Measurements from ENCODE around the gene LPA. TPM values are rescaled to one million over a fixed set of nuclear protein-coding genes. Genes with fewer than 3 reads are reported as not detected.

Gene LPA
- total and polyA plus RNA-seq, 2 of the 8 experiments (the other 6 are each of a cell fraction or from before 2014, with no cell fraction given), result 0.39 TPM; not detected in 1

DNA sequence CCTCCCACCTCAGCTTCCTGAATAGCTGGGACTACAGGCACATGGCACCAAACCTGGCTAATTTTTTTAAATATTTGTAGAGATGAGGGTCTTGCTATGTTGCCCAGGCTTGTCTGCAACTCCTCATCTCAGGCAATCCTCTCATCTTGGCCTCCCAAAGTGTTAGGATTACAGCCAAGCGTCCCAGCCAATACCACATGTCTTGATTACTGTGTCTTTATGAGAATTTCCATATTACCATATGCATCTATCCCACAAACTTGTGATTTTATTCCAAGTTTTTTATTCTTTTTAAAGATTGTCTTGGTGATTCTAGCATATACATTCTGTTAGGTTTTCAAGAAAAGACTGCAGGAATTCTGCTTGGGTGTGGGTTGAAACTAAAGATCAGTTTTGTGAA lies 82.7 kb downstream of the LPA start:
- H4K91ac ChIP-seq (replicated peaks; ENCODE audit: insufficient read length, low read length), result no peak overlapping the region
- no peak overlapping the region for H2AFZ ChIP-seq (ENCODE audit: low read length)
- no peak overlapping the region for H2BK20ac ChIP-seq (ENCODE audit: low read length)
- no peak overlapping the region for H3K4ac ChIP-seq (replicated peaks; ENCODE audit: insufficient read length, low read depth, low read length)
- H4K8ac ChIP-seq (ENCODE audit: extremely low read depth, insufficient read depth, low read length), result no peak overlapping the region
- no peak overlapping the region for H3K4me2 ChIP-seq (ENCODE audit: insufficient read depth in 1 of 2, low read depth in 2 of 2, low read length in 2 of 2)
- no peaks in the 10 kb centered on the region for H3K79me1 ChIP-seq (ENCODE audit: low read depth, low read length)
- peaks cover 49 to 64% of the 10 kb centered on the region in 2 experiments for H3K9me3 ChIP-seq (ENCODE audit: insufficient read depth in 2 of 2, low read depth in 1 of 2, low read length in 1 of 2)
- H3K14ac ChIP-seq (ENCODE audit: insufficient read length), result no peak overlapping the region
- H4K5ac ChIP-seq (ENCODE audit: insufficient read length, low read depth, low read length), result no peak overlapping the region
- no peak overlapping the region for H2BK5ac ChIP-seq (ENCODE audit: low read depth, low read length)
- ChIA-PET POLR2A (ENCODE audit: partially characterized antibody) (no interaction called here), CTCF (ENCODE audit: partially characterized antibody) (no interaction called here)
- H3K79me2 ChIP-seq (ENCODE audit: control insufficient read depth in 1 of 2, insufficient read depth in 2 of 2, low read length in 2 of 2), result no peaks in the 10 kb centered on the region
- H3K4me3 ChIP-seq (ENCODE audit: extremely low read depth in 1 of 4, insufficient read depth in 2 of 4, low read depth in 3 of 4, low read length in 4 of 4), result no peak overlapping the region
- H3K56ac ChIP-seq (replicated peaks; ENCODE audit: insufficient read length, low read depth, low read length), result no peak overlapping the region
- H2BK120ac ChIP-seq (replicated peaks; ENCODE audit: low read depth, low read length), result no peak overlapping the region
- H3K23ac ChIP-seq (ENCODE audit: insufficient read length), result no peak overlapping the region
- no peaks in the 10 kb centered on the region for H3K23me2 ChIP-seq (ENCODE audit: low read depth, low read length)
- no peak overlapping the region for H2BK12ac ChIP-seq (ENCODE audit: low read depth, low read length)
- 30% methylated on average over 1 of the region's 1 CpG; no CpG with 5 or more reads in 1 of the 2 experiments for WGBS, 2 experiments (ENCODE audit: extremely low coverage in 1 of 2, insufficient coverage in 1 of 2, insufficient read length in 1 of 2, insufficient replicate concordance in 2 of 2, low coverage in 1 of 2, low lambda C conversion rate in 2 of 2, missing lambda C conversion rate in 1 of 2)
- H3K27ac ChIP-seq (ENCODE audit: low read depth, low read length), result no peak overlapping the region
- no peaks in the 10 kb centered on the region for H4K20me1 ChIP-seq (replicated peaks in 1 of 2; ENCODE audit: control insufficient read depth in 1 of 2, insufficient read depth in 2 of 2, low read length in 2 of 2)
- H2BK15ac ChIP-seq (ENCODE audit: low read length), result no peak overlapping the region
- FAIRE-seq (no peak), DNase-seq (ENCODE audit: low read depth in 1 of 2, low spot score in 2 of 2) (no peak)
- no peaks in the 10 kb centered on the region for H3K36me3 ChIP-seq (ENCODE audit: control insufficient read depth in 2 of 4, insufficient read depth in 4 of 4, low read length in 3 of 4)
- no peak overlapping the region for H3K9ac ChIP-seq (replicated peaks in 1 of 4; ENCODE audit: extremely low read depth in 1 of 4, low read depth in 3 of 4, low read length in 3 of 4)
- H3K27me3 ChIP-seq (replicated peaks in 1 of 4; ENCODE audit: control insufficient read depth in 3 of 4, extremely low read depth in 1 of 4, insufficient read depth in 3 of 4, low read length in 3 of 4), result no peaks in the 10 kb centered on the region
- H2AK5ac ChIP-seq (ENCODE audit: low read depth, low read length), result no peak overlapping the region
- no peak overlapping the region for H3K18ac ChIP-seq (ENCODE audit: extremely low read depth, low read length)
- H3K4me1 ChIP-seq (replicated peaks in 1 of 4; ENCODE audit: control insufficient read depth in 3 of 4, insufficient read depth in 4 of 4, low read length in 3 of 4), result no peaks in the 10 kb centered on the region
- TF ChIP-seq, protein P1, sequence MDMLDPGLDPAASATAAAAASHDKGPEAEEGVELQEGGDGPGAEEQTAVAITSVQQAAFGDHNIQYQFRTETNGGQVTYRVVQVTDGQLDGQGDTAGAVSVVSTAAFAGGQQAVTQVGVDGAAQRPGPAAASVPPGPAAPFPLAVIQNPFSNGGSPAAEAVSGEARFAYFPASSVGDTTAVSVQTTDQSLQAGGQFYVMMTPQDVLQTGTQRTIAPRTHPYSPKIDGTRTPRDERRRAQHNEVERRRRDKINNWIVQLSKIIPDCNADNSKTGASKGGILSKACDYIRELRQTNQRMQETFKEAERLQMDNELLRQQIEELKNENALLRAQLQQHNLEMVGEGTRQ (IDR thresholded peaks at IDR 0.05; ENCODE audit: low read length), result no peak
- TF ChIP-seq, protein P2, sequence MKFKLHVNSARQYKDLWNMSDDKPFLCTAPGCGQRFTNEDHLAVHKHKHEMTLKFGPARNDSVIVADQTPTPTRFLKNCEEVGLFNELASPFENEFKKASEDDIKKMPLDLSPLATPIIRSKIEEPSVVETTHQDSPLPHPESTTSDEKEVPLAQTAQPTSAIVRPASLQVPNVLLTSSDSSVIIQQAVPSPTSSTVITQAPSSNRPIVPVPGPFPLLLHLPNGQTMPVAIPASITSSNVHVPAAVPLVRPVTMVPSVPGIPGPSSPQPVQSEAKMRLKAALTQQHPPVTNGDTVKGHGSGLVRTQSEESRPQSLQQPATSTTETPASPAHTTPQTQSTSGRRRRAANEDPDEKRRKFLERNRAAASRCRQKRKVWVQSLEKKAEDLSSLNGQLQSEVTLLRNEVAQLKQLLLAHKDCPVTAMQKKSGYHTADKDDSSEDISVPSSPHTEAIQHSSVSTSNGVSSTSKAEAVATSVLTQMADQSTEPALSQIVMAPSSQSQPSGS (IDR thresholded peaks at IDR 0.05; ENCODE audit: low read length), result no peak
- TF ChIP-seq CHD1 (IDR thresholded peaks at IDR 0.05; ENCODE audit: low read depth, low read length), result no peak
- TF ChIP-seq RAD21 (IDR thresholded peaks at IDR 0.05 in 1 of 2, conservative IDR thresholded peaks at IDR 0.05 in 1 of 2; ENCODE audit: low read depth in 2 of 2, low read length in 2 of 2), result no peak
- TF ChIP-seq, protein P3, sequence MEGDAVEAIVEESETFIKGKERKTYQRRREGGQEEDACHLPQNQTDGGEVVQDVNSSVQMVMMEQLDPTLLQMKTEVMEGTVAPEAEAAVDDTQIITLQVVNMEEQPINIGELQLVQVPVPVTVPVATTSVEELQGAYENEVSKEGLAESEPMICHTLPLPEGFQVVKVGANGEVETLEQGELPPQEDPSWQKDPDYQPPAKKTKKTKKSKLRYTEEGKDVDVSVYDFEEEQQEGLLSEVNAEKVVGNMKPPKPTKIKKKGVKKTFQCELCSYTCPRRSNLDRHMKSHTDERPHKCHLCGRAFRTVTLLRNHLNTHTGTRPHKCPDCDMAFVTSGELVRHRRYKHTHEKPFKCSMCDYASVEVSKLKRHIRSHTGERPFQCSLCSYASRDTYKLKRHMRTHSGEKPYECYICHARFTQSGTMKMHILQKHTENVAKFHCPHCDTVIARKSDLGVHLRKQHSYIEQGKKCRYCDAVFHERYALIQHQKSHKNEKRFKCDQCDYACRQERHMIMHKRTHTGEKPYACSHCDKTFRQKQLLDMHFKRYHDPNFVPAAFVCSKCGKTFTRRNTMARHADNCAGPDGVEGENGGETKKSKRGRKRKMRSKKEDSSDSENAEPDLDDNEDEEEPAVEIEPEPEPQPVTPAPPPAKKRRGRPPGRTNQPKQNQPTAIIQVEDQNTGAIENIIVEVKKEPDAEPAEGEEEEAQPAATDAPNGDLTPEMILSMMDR (IDR thresholded peaks at IDR 0.05; ENCODE audit: control extremely low read depth in 1 of 3, insufficient read depth in 1 of 3, low read depth in 1 of 3, low read length in 3 of 3), result no peak
- TF ChIP-seq RXRA (IDR thresholded peaks at IDR 0.05; ENCODE audit: insufficient read depth, low read depth, low read length), result no peak
- no peak for TF ChIP-seq ASH2L (IDR thresholded peaks at IDR 0.05; ENCODE audit: low read length)
- TF ChIP-seq KDM5A (IDR thresholded peaks at IDR 0.05; ENCODE audit: low read length), result no peak
